ENCODE results near the gene MAP2K4.

MAP2K4 gene

DNA sequence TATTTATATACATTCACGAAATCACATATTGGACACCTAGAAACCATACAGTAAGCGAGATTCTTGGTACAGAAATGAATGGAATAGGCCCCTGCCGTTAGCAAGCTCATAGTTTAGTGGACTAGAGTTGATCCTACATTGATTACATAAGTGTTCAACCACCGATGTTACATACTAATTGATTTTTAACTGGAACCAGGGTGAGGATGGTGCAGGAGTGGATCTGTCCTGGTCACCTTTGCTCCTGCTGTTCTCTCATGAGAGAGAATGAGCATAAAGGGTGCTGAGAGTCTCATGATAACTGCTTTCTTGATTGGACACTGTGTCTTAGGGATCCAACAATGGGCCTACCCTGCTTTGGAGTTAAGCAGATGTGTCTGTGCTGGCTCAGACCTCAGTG, 13.9 kb downstream of the MAP2K4 start:
- TF ChIP-seq CTCF (IDR thresholded peaks at IDR 0.05; ENCODE audit: poor library complexity, severe bottlenecking), result no peak
- ATAC-seq (ENCODE audit: low read depth) (no peak), DNase-seq (ENCODE audit: low spot score) (no peak)
- no peaks in the 10 kb centered on the region for H3K9me3 ChIP-seq (ENCODE audit: severe bottlenecking)
- H3K36me3 ChIP-seq (ENCODE audit: low read depth), result 0 out of 2 replicates have a peak, but pooled peaks cover 12% of the 10 kb centered on the region
- H3K27ac ChIP-seq (ENCODE audit: poor library complexity, severe bottlenecking), result no peak overlapping the region
- peaks cover 3% of the 10 kb centered on the region for H3K4me1 ChIP-seq (ENCODE audit: insufficient read depth, poor library complexity, severe bottlenecking)
- H3K27me3 ChIP-seq (ENCODE audit: insufficient read depth, poor library complexity, severe bottlenecking), result no peaks in the 10 kb centered on the region
- H3K4me3 ChIP-seq (ENCODE audit: severe bottlenecking), result no peak overlapping the region

GRCh38 chr17:12035673-12036072, 15.0 kb downstream of the MAP2K4 start:
- ATAC-seq (ENCODE audit: low read depth) (no peak), DNase-seq (ENCODE audit: low spot score) (no peak)
- Histone ChIP-seq H3K27me3 (ENCODE audit: insufficient read depth, poor library complexity, severe bottlenecking) (no peaks in the 10 kb centered on the region), H3K9me3 (ENCODE audit: severe bottlenecking) (no peaks in the 10 kb centered on the region), H3K4me1 (ENCODE audit: insufficient read depth, poor library complexity, severe bottlenecking) (peaks cover 15% of the 10 kb centered on the region), H3K27ac (ENCODE audit: poor library complexity, severe bottlenecking) (no peak overlapping the region), H3K4me3 (ENCODE audit: severe bottlenecking) (no peak overlapping the region), H3K36me3 (ENCODE audit: low read depth) (0 out of 2 replicates have a peak, but pooled peaks cover 12% of the 10 kb centered on the region)
- no peak for TF ChIP-seq CTCF (IDR thresholded peaks at IDR 0.05; ENCODE audit: poor library complexity, severe bottlenecking)

DNA sequence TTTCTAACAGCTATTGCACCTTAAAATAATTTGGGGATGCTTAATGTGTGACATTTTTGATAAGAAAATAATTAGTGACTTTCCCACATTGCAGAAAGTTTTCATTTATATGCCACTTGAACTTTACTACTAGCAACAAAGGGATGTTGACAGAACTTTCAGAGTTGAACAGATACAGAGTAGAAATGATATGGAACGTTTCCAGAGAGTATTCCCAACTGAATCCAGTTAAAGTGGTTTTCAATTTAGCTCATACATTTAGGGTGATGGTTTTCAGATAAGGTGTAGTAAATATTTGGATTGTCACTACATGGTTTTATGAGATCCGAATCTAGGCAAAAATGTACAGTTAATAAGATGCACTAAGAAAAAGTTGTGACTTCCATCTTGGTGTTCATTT, 17.3 kb downstream of the MAP2K4 start:
- Histone ChIP-seq H3K4me1 (ENCODE audit: insufficient read depth, poor library complexity, severe bottlenecking) (peaks cover 27% of the 10 kb centered on the region), H3K27me3 (ENCODE audit: insufficient read depth, poor library complexity, severe bottlenecking) (no peaks in the 10 kb centered on the region), H3K36me3 (ENCODE audit: low read depth) (0 out of 2 replicates have a peak, but pooled peaks cover 12% of the 10 kb centered on the region), H3K9me3 (ENCODE audit: severe bottlenecking) (no peaks in the 10 kb centered on the region), H3K27ac (ENCODE audit: poor library complexity, severe bottlenecking) (no peak overlapping the region), H3K4me3 (ENCODE audit: severe bottlenecking) (no peak overlapping the region)
- DNase-seq (ENCODE audit: low spot score) (no peak), ATAC-seq (ENCODE audit: low read depth) (no peak)
- no peak for TF ChIP-seq CTCF (IDR thresholded peaks at IDR 0.05; ENCODE audit: poor library complexity, severe bottlenecking)

GRCh38 chr17:12040478-12040877, 19.8 kb downstream of the MAP2K4 start:
- no peak for DNase-seq (ENCODE audit: low spot score)
- no peaks in the 10 kb centered on the region for H3K36me3 ChIP-seq (ENCODE audit: low read depth)
- ATAC-seq (ENCODE audit: low read depth), result peak; percentile 77
- no peaks in the 10 kb centered on the region for H3K9me3 ChIP-seq (ENCODE audit: severe bottlenecking)
- TF ChIP-seq CTCF (IDR thresholded peaks at IDR 0.05; ENCODE audit: poor library complexity, severe bottlenecking), result no peak
- no peaks in the 10 kb centered on the region for H3K27me3 ChIP-seq (ENCODE audit: insufficient read depth, poor library complexity, severe bottlenecking)
- H3K27ac ChIP-seq (ENCODE audit: poor library complexity, severe bottlenecking), result peak overlapping the region; percentile 61
- peaks cover 27% of the 10 kb centered on the region for H3K4me1 ChIP-seq (ENCODE audit: insufficient read depth, poor library complexity, severe bottlenecking)
- H3K4me3 ChIP-seq (ENCODE audit: severe bottlenecking), result no peak overlapping the region

DNA sequence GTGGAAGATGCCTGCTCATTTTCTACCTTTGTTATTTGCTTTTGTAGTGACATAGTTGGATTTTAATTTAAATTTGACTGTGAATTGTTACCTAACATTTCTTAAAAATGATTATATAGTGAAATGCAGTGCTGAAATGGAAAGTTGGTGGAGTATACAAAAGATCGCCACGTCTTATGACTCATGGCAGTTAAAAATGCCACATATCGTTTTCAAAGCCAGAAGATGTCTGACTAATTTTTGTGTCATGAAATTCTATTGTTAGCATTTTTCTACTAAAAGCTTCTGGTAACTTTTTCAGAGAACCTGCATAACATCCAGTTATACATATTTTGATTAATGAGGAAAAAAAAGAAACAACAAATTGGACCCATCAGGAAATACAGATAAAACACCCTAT, 20.6 kb downstream of the MAP2K4 start:
- Histone ChIP-seq H3K27me3 (ENCODE audit: insufficient read depth, poor library complexity, severe bottlenecking) (no peaks in the 10 kb centered on the region), H3K27ac (ENCODE audit: poor library complexity, severe bottlenecking) (peak overlapping the region; percentile 61), H3K36me3 (ENCODE audit: low read depth) (no peaks in the 10 kb centered on the region), H3K4me3 (ENCODE audit: severe bottlenecking) (no peak overlapping the region), H3K9me3 (ENCODE audit: severe bottlenecking) (no peaks in the 10 kb centered on the region), H3K4me1 (ENCODE audit: insufficient read depth, poor library complexity, severe bottlenecking) (peaks cover 27% of the 10 kb centered on the region)
- no peak for TF ChIP-seq CTCF (IDR thresholded peaks at IDR 0.05; ENCODE audit: poor library complexity, severe bottlenecking)
- DNase-seq (ENCODE audit: low spot score) (no peak), ATAC-seq (ENCODE audit: low read depth) (peak; percentile 77)

Measured in RWPE2 (cell line).